GM04503 (cell line): ENCODE results near the gene RNU6-9.
"Not testable (repeated sequence)": the region's sequence is repeated elsewhere in the genome, so short reads cannot be mapped to it uniquely, and the experiment has no call there.

ENCODE experiments used
- DNase-seq: peaks from one replicate; pipeline ENCODE4 v3.0.0-alpha.2; 2012; ENCODE audit warnings: low read depth

The RNU6-9 gene

GRCh38 chr19:878751-879561, 14.3 kb upstream of the RNU6-9 start:
- not testable (repeated sequence) for DNase-seq

- DNase-seq = no peak
Observed at GRCh38 chr19:879711-880438, 13.4 kb upstream of the RNU6-9 start.

GRCh38 chr19:881385-882071, 11.8 kb upstream of the RNU6-9 start:
- no peak for DNase-seq

GRCh38 chr19:882871-883497, 10.3 kb upstream of the RNU6-9 start:
- DNase-seq = no peak

GRCh38 chr19:883661-884211, 9.5 kb upstream of the RNU6-9 start:
- DNase-seq = no peak

GRCh38 chr19:884420-885211, 8.7 kb upstream of the RNU6-9 start:
- DNase-seq = no peak

GRCh38 chr19:885536-886224, 7.6 kb upstream of the RNU6-9 start:
- DNase-seq = no peak

GRCh38 chr19:887072-887471, 6.2 kb upstream of the RNU6-9 start:
- no peak for DNase-seq

GRCh38 chr19:887599-887998, 5.7 kb upstream of the RNU6-9 start:
- DNase-seq = no peak

- DNase-seq = no peak
Observed at GRCh38 chr19:888581-889385, 4.5 kb upstream of the RNU6-9 start.

GRCh38 chr19:889662-890295, 3.5 kb upstream of the RNU6-9 start:
- DNase-seq = no peak

GRCh38 chr19:890831-891230, 2.5 kb upstream of the RNU6-9 start:
- DNase-seq = no peak

GRCh38 chr19:891421-892200, 1.7 kb upstream of the RNU6-9 start:
- not testable (repeated sequence) for DNase-seq

GRCh38 chr19:892243-892893, 916 bp upstream of the RNU6-9 start:
- no peak for DNase-seq

GRCh38 chr19:896434-896833, 3.1 kb downstream of the RNU6-9 start:
- no peak for DNase-seq

- DNase-seq = no peak
Observed at GRCh38 chr19:896999-897398, 3.7 kb downstream of the RNU6-9 start.

GRCh38 chr19:897442-898039, 4.3 kb downstream of the RNU6-9 start:
- no peak for DNase-seq

GRCh38 chr19:898663-899062, 5.4 kb downstream of the RNU6-9 start:
- no peak for DNase-seq
